GM12878 (cell line): Measurements from ENCODE around the gene TMEM163. TPM values are rescaled to one million over a fixed set of nuclear protein-coding genes. Genes with fewer than 3 reads are reported as not detected.

Experiments used
- ATAC-seq: fragments of 200-7000 bp; cut with Tn5 transposase; 3 replicates; pipeline ENCODE4 v1.9.1; 2020; ENCODE audit warnings: mild to moderate bottlenecking, moderate library complexity
- BruUV-seq: library from RNA; stranded (reverse); fragments of 400-500 nt; replicated peaks from 2 replicates; lab custom pipeline; 2021; lab: Mats Ljungman, UMichigan
- CTCF ChIA-PET: fragments of 300-600 bp; sonication (Branson Sonifier 250); formaldehyde crosslinking; extraction: SDS; loops from one replicate; lab custom pipeline; 2021; ENCODE audit warnings: inconsistent platforms; lab: Yijun Ruan, JAX
- POLR2A ChIA-PET: fragments of 350-600 bp; formaldehyde crosslinking; extraction: SDS; loops from one replicate; lab custom pipeline; 2021; ENCODE audit warnings: inconsistent platforms; lab: Charles Lee
- RAD21 ChIA-PET: fragments of 300-600 bp; sonication (Branson Sonifier 250); formaldehyde crosslinking; loops from one replicate; lab custom pipeline; 2023; ENCODE audit warnings: antibody characterized with exemption; ENCODE audit not compliant: unreplicated experiment; lab: Charles Lee
- SMC1A ChIA-PET: fragments of 300-600 bp; sonication (Branson Sonifier 250); formaldehyde crosslinking; loops from one replicate; lab custom pipeline; 2023; ENCODE audit not compliant: unreplicated experiment, uncharacterized antibody; lab: Charles Lee
- DNase-seq: peaks from one replicate; pipeline ENCODE4 v3.0.0-alpha.2; 2011; ENCODE audit warnings: low read depth, low spot score
- FAIRE-seq: peaks from 3 replicates; lab custom pipeline; 2011; peaks lifted over from hg19 to GRCh38; lab: Jason Lieb, UNC
- H2AFZ ChIP-seq: 2 replicates; pipeline ENCODE4 v1.6.0; 2011; ENCODE audit warnings: low read depth, low read length, control low read depth; ENCODE audit not compliant: control insufficient read depth
- H3K27ac ChIP-seq: 2 replicates; pipeline ENCODE4 v1.5.1; 2011; ENCODE audit warnings: control low read depth; ENCODE audit not compliant: control insufficient read depth, insufficient read depth
- H3K27me3 ChIP-seq, 2 experiments: replicated peaks in 1 of 2; 2 replicates each; pipeline versions ENCODE4 v1.6.0 to v1.6.1; 2011; ENCODE audit warnings: low read length in 1 of 2; ENCODE audit not compliant: control insufficient read depth in 2 of 2, insufficient read depth in 2 of 2
- H3K36me3 ChIP-seq, 2 experiments: 2 replicates each; pipeline ENCODE4 v1.5.1; 2011; ENCODE audit warnings: low read length in 1 of 2; ENCODE audit not compliant: control insufficient read depth in 2 of 2, insufficient read depth in 2 of 2
- H3K4me1 ChIP-seq: 2 replicates; pipeline ENCODE4 v1.6.1; 2011; ENCODE audit warnings: mild to moderate bottlenecking, low read length, moderate library complexity, mixed read lengths; ENCODE audit not compliant: control insufficient read depth, insufficient read depth
- H3K4me2 ChIP-seq: 2 replicates; pipeline ENCODE4 v1.6.0; 2011; ENCODE audit warnings: control low read depth; ENCODE audit not compliant: control insufficient read depth, insufficient read depth
- H3K4me3 ChIP-seq: fragments of 200-600 bp; sonication (generic); 2 replicates; pipeline ENCODE4 v1.5.1; 2016
- H3K79me2 ChIP-seq: 2 replicates; pipeline ENCODE4 v1.6.0; 2011; ENCODE audit warnings: low read length; ENCODE audit not compliant: control insufficient read depth, insufficient read depth
- H3K9ac ChIP-seq: 2 replicates; pipeline ENCODE4 v1.8.0; 2011; ENCODE audit warnings: low read length, control low read depth, mixed read lengths; ENCODE audit not compliant: control insufficient read depth, insufficient read depth
- H3K9me3 ChIP-seq: replicated peaks from 3 replicates; pipeline ENCODE4 v1.5.1; 2011; ENCODE audit warnings: mild to moderate bottlenecking, low read length; ENCODE audit not compliant: control insufficient read depth, insufficient read depth
- H4K20me1 ChIP-seq: 2 replicates; pipeline ENCODE4 v1.6.0; 2011; ENCODE audit not compliant: control insufficient read depth, insufficient read depth
- BMI1 ChIP-seq: fragments of 450-650 bp; IDR thresholded peaks from 2 replicates; pipeline ENCODE4 v1.6.1; 2016; ENCODE audit warnings: mild to moderate bottlenecking, moderate library complexity, borderline replicate concordance
- CREB1 ChIP-seq: IDR thresholded peaks from 2 replicates; pipeline ENCODE4 v1.6.1; 2012; ENCODE audit warnings: low read depth, mild to moderate bottlenecking, inconsistent platforms
- GABPA ChIP-seq: IDR thresholded peaks from 2 replicates; pipeline ENCODE4 v1.6.1; 2014; ENCODE audit warnings: antibody characterized with exemption, low read depth, mild to moderate bottlenecking, inconsistent platforms
- MXI1 ChIP-seq: fragments of 150-350 bp; IDR thresholded peaks from 2 replicates; pipeline ENCODE4 v1.6.1; 2011; ENCODE audit warnings: low read depth, mild to moderate bottlenecking, inconsistent platforms, low read length, improper control_type of control experiment
- RAD21 ChIP-seq: IDR thresholded peaks from 2 replicates; pipeline ENCODE4 v1.6.1; 2011; ENCODE audit warnings: mild to moderate bottlenecking, low read depth, low read length, moderate library complexity; ENCODE audit not compliant: insufficient read depth
- SMC3 ChIP-seq: IDR thresholded peaks from 2 replicates; pipeline ENCODE4 v1.6.1; 2011; ENCODE audit warnings: low read length, improper control_type of control experiment, borderline replicate concordance
- SREBF1 ChIP-seq: IDR thresholded peaks from 2 replicates; pipeline ENCODE4 v1.6.1; 2012; ENCODE audit warnings: mild to moderate bottlenecking, low read length
- TARDBP ChIP-seq: IDR thresholded peaks from 2 replicates; pipeline ENCODE4 v1.6.1; 2016; ENCODE audit warnings: borderline replicate concordance
- WGBS: methylation state at CpG from one replicate; pipeline ENCODE4 v1.1.6; 2016; ENCODE audit warnings: low lambda C conversion rate; ENCODE audit not compliant: insufficient replicate concordance, insufficient coverage; ENCODE audit errors: missing lambda C conversion rate; 5-methylcytosine and 5-hydroxymethylcytosine counted together
- in situ Hi-C: fragments of 300-500 bp; cut with MboI; formaldehyde crosslinking; loops from 9 replicates; pipeline ENCODE4 v1.14.3; 2018; ENCODE audit warnings: mixed read lengths
- intact Hi-C: fragments of 100-400 bp; cut with micrococcal nuclease; formaldehyde crosslinking; loops from one replicate; pipeline ENCODE4 v1.14.2; 2022; ENCODE audit not compliant: unreplicated experiment
- polyA plus RNA-seq, 11 experiments: library from polyadenylated mRNA; depleted of rRNA in 4 of 11; unstranded in 6 of 11; stranded (reverse) in 5 of 11; fragments of >200 nt; fragmentation: Nextera tagmentation in 4 of 11; fragmentation: Illumina TruSeq in 1 of 11; extraction: Ambion mirVana in 4 of 11; extraction: Trizol in 1 of 11; gene quantifications; 1 replicate in 1 of 11; 2 replicates in 10 of 11; pipeline versions ENCODE4 v1.2.1 to v1.2.3, GENCODE V29; 2011 to 2016; ENCODE audit warnings: inconsistent platforms in 2 of 11, missing spikeins in 2 of 11, low read depth in 1 of 11
- total RNA-seq, 4 experiments: library from RNA; depleted of rRNA in 3 of 4; stranded (reverse); fragments of >200 nt in 3 of 4; fragmentation: Illumina TruSeq in 1 of 4; extraction: Trizol in 1 of 4; gene quantifications; 2 replicates each; pipeline versions ENCODE4 v1.2.1 to v1.2.3, GENCODE V29; 2013 to 2021
- TF ChIP-seq, protein P1 (sequence below), 3 experiments: IDR thresholded peaks in 2 of 3; conservative IDR thresholded peaks in 1 of 3; 2 replicates each; pipeline ENCODE4 v1.5.1; 2011; ENCODE audit warnings: low read depth in 3 of 3, low read length in 3 of 3, mild to moderate bottlenecking in 3 of 3, control low read depth in 2 of 3, moderate library complexity in 2 of 3, inconsistent platforms in 1 of 3, mixed read lengths in 1 of 3; ENCODE audit not compliant: control insufficient read depth in 2 of 3, insufficient read depth in 1 of 3; ENCODE audit errors: extremely low read depth in 1 of 3
- TF ChIP-seq, protein P2 (sequence below): fragments of 450-650 bp; IDR thresholded peaks from 2 replicates; pipeline ENCODE4 v1.6.1; 2017; ENCODE audit warnings: borderline replicate concordance
- TF ChIP-seq, protein P3 (sequence below): IDR thresholded peaks from 2 replicates; pipeline ENCODE4 v1.6.1; 2012; ENCODE audit warnings: mild to moderate bottlenecking, low read depth, low read length

Gene TMEM163
- total and polyA plus RNA-seq, 10 of the 15 experiments (the other 5 are each of a cell fraction or from before 2014, with no cell fraction given): 0.05 to 0.11 (median 0.07) TPM; not detected in 4

DNA sequence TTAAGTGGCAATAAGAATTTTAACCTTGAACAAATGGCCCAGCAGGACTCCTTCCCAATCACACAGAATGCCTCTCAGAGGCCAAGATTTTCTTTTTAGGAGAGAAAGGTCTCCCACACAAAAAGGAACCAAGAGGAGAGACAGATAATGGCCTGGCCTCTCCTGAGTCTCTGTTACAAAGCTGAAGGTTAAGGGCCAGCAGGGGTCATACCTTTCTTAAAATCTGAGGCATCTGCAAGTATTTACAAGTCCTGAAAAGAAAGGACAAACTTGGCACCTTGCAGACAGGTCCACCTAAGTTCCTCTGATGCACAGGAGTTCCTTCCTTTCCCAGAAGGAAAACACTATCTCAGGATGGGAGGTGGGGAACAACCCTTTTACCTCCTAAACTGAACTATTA lies 142.3 kb downstream of the TMEM163 start:
- Histone ChIP-seq H4K20me1 (no peaks in the 10 kb centered on the region), H3K9me3 (no peaks in the 10 kb centered on the region), H3K4me3 (no peak overlapping the region), H3K79me2 (no peaks in the 10 kb centered on the region), H3K4me1 (peaks cover 6% of the 10 kb centered on the region), H2AFZ (no peak overlapping the region), H3K4me2 (no peak overlapping the region), H3K27ac (no peak overlapping the region), H3K36me3 (no peaks in the 10 kb centered on the region), H3K9ac (no peak overlapping the region), H3K27me3 (no peaks in the 10 kb centered on the region)
- intact Hi-C loops: no loop called here
- in situ Hi-C loops: no loop called here
- SMC1A ChIA-PET: no interaction called here
- POLR2A ChIA-PET: no interaction called here
- ATAC-seq (no peak), FAIRE-seq (no peak)
- no TSS peak for BruUV-seq
- TF ChIP-seq, protein P1, sequence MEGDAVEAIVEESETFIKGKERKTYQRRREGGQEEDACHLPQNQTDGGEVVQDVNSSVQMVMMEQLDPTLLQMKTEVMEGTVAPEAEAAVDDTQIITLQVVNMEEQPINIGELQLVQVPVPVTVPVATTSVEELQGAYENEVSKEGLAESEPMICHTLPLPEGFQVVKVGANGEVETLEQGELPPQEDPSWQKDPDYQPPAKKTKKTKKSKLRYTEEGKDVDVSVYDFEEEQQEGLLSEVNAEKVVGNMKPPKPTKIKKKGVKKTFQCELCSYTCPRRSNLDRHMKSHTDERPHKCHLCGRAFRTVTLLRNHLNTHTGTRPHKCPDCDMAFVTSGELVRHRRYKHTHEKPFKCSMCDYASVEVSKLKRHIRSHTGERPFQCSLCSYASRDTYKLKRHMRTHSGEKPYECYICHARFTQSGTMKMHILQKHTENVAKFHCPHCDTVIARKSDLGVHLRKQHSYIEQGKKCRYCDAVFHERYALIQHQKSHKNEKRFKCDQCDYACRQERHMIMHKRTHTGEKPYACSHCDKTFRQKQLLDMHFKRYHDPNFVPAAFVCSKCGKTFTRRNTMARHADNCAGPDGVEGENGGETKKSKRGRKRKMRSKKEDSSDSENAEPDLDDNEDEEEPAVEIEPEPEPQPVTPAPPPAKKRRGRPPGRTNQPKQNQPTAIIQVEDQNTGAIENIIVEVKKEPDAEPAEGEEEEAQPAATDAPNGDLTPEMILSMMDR (IDR thresholded peaks at IDR 0.05 in 2 of 3, conservative IDR thresholded peaks at IDR 0.05 in 1 of 3; ENCODE audit: control insufficient read depth in 2 of 3, extremely low read depth in 1 of 3, insufficient read depth in 1 of 3, low read depth in 3 of 3, low read length in 3 of 3): peak in 1 of 3 experiments; percentile 20; a peak in 1 of 6 replicates
- TF ChIP-seq SMC3 (peak; percentile 32; the same call in 1 of the 2 replicates), RAD21 (peak; percentile 55), CREB1 (no peak)
- TF ChIP-seq, all 136 proteins: peak for 3
- RAD21 ChIA-PET: no interaction called here
- no peak for DNase-seq
- CTCF ChIA-PET: interaction anchor here (1.1 kb wide), 1 partner anchor 16 kb away, joined by 3 read pairs; no protein-coding TSS in a partner anchor

DNA sequence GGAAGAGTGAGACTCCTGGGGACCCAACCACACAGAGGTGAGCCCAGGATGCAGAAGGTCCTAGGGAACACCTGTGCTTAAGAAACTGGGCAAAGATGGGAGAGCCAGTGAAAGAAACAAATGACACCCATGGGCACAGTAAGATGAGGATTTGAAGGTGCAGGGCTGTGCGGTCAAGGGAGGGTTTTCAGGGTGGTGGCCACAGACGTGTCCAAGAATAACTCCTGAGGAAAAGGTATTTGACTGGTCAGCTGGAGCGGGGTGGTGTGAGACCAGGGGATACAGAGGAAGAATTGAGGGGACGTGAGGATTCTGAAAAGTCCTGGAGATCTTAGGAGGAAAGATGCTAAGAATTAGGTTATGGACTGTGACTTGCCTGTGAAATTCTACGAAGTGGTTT lies 142.9 kb downstream of the TMEM163 start:
- no TSS peak for BruUV-seq
- SMC1A ChIA-PET: no interaction called here
- CTCF ChIA-PET: interaction anchor here (1.1 kb wide), 1 partner anchor 15 kb away, joined by 3 read pairs; no protein-coding TSS in a partner anchor
- H3K4me1 ChIP-seq: peaks cover 1% of the 10 kb centered on the region
- H3K9me3 ChIP-seq: no peaks in the 10 kb centered on the region
- H3K4me2 ChIP-seq: no peak overlapping the region
- no peaks in the 10 kb centered on the region for H3K27me3 ChIP-seq
- WGBS: 23% methylated on average over 5 of the region's 5 CpGs
- DNase-seq (no peak), FAIRE-seq (no peak), ATAC-seq (no peak)
- no peaks in the 10 kb centered on the region for H3K36me3 ChIP-seq
- POLR2A ChIA-PET: no interaction called here
- no peak overlapping the region for H2AFZ ChIP-seq
- H3K4me3 ChIP-seq: no peak overlapping the region
- RAD21 ChIA-PET: no interaction called here
- H3K27ac ChIP-seq: no peak overlapping the region
- no peak overlapping the region for H3K9ac ChIP-seq
- intact Hi-C loops (no loop called here), in situ Hi-C loops (no loop called here)
- no peaks in the 10 kb centered on the region for H4K20me1 ChIP-seq
- H3K79me2 ChIP-seq: no peaks in the 10 kb centered on the region
- TF ChIP-seq, protein P2, sequence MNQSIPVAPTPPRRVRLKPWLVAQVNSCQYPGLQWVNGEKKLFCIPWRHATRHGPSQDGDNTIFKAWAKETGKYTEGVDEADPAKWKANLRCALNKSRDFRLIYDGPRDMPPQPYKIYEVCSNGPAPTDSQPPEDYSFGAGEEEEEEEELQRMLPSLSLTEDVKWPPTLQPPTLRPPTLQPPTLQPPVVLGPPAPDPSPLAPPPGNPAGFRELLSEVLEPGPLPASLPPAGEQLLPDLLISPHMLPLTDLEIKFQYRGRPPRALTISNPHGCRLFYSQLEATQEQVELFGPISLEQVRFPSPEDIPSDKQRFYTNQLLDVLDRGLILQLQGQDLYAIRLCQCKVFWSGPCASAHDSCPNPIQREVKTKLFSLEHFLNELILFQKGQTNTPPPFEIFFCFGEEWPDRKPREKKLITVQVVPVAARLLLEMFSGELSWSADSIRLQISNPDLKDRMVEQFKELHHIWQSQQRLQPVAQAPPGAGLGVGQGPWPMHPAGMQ: no peak
- no peak for TF ChIP-seq SMC3
- TF ChIP-seq, protein P3, sequence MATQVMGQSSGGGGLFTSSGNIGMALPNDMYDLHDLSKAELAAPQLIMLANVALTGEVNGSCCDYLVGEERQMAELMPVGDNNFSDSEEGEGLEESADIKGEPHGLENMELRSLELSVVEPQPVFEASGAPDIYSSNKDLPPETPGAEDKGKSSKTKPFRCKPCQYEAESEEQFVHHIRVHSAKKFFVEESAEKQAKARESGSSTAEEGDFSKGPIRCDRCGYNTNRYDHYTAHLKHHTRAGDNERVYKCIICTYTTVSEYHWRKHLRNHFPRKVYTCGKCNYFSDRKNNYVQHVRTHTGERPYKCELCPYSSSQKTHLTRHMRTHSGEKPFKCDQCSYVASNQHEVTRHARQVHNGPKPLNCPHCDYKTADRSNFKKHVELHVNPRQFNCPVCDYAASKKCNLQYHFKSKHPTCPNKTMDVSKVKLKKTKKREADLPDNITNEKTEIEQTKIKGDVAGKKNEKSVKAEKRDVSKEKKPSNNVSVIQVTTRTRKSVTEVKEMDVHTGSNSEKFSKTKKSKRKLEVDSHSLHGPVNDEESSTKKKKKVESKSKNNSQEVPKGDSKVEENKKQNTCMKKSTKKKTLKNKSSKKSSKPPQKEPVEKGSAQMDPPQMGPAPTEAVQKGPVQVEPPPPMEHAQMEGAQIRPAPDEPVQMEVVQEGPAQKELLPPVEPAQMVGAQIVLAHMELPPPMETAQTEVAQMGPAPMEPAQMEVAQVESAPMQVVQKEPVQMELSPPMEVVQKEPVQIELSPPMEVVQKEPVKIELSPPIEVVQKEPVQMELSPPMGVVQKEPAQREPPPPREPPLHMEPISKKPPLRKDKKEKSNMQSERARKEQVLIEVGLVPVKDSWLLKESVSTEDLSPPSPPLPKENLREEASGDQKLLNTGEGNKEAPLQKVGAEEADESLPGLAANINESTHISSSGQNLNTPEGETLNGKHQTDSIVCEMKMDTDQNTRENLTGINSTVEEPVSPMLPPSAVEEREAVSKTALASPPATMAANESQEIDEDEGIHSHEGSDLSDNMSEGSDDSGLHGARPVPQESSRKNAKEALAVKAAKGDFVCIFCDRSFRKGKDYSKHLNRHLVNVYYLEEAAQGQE: no peak
- TF ChIP-seq GABPA: no peak
- TF ChIP-seq TARDBP: no peak
- TF ChIP-seq MXI1: no peak
- TF ChIP-seq BMI1: no peak
- TF ChIP-seq SREBF1: no peak
